Activated T-helper 1 cell treated with anti-CD3 and anti-CD28 coated beads, Interleukin-12 subunit alpha, Interleukin-12 subunit beta, Interleukin-2, Interleukin-4 antibody, amounts not matched to agents 30 ng/mL and 10 ng/mL and 1 ng/mL, durations not matched to agents 14 hours and 24 hours and 36 hours (primary cell): ENCODE data around the gene BSG. TPM values are rescaled to one million over a fixed set of nuclear protein-coding genes. Genes with fewer than 3 reads are reported as not detected.
"Not testable (repeated sequence)": the region's sequence is repeated elsewhere in the genome, so short reads cannot be mapped to it uniquely, and the experiment has no call there.

Experiments
- DNase-seq: peaks from one replicate; pipeline ENCODE4 v3.0.0; 2021; ENCODE audit warnings: low spot score
- H3K27ac Mint-ChIP-seq: one replicate; pipeline ENCODE4 v1.8.0; 2021; ENCODE audit warnings: mild to moderate bottlenecking, mixed read lengths
- H3K27me3 Mint-ChIP-seq: one replicate; pipeline ENCODE4 v1.8.0; 2022; ENCODE audit warnings: mild to moderate bottlenecking, moderate library complexity, mixed read lengths; ENCODE audit not compliant: insufficient read depth
- H3K36me3 Mint-ChIP-seq: one replicate; pipeline ENCODE4 v1.8.0; 2021; ENCODE audit warnings: low read depth, mixed read lengths
- H3K4me1 Mint-ChIP-seq: one replicate; pipeline ENCODE4 v1.8.0; 2021; ENCODE audit warnings: low read depth, mixed read lengths
- H3K4me3 Mint-ChIP-seq: one replicate; pipeline ENCODE4 v1.8.0; 2021; ENCODE audit warnings: mild to moderate bottlenecking, moderate library complexity, mixed read lengths
- H3K9me3 Mint-ChIP-seq: one replicate; pipeline ENCODE4 v1.8.0; 2021; ENCODE audit warnings: mixed read lengths
- intact Hi-C: fragments of 100-400 bp; cut with micrococcal nuclease; formaldehyde crosslinking; loops from one replicate; pipeline ENCODE4 v1.15.1; 2024
- total RNA-seq: library from RNA; stranded (reverse); gene quantifications from 2 replicates; pipeline ENCODE4 v1.2.3, GENCODE V29; 2022

The BSG gene
- total RNA-seq, 1 donor from 2014 or later = 308 TPM

GRCh38 chr19:601790-602189, 29.4 kb downstream of the BSG start:
- Mint-ChIP-seq H3K4me3 (no peak overlapping the region), H3K9me3 (no peaks in the 10 kb centered on the region), H3K27ac (no peak overlapping the region), H3K36me3 (no peaks in the 10 kb centered on the region), H3K27me3 (peaks cover 3% of the 10 kb centered on the region), H3K4me1 (no peaks in the 10 kb centered on the region)
- DNase-seq = no peak
- intact Hi-C loops = no loop called here

GRCh38 chr19:602391-603301, 30.2 kb downstream of the BSG start:
- no peaks in the 10 kb centered on the region for H3K9me3 Mint-ChIP-seq
- no peak for DNase-seq
- H3K36me3 Mint-ChIP-seq = no peaks in the 10 kb centered on the region
- intact Hi-C loops = no loop called here
- H3K4me1 Mint-ChIP-seq = no peaks in the 10 kb centered on the region
- H3K27me3 Mint-ChIP-seq = peaks cover 3% of the 10 kb centered on the region
- no peak overlapping the region for H3K27ac Mint-ChIP-seq
- no peak overlapping the region for H3K4me3 Mint-ChIP-seq

- H3K4me3 Mint-ChIP-seq, intact Hi-C loops: not testable (repeated sequence)
These were observed 30.9 kb downstream of the BSG start for GRCh38 chr19:603302-603639.

DNA sequence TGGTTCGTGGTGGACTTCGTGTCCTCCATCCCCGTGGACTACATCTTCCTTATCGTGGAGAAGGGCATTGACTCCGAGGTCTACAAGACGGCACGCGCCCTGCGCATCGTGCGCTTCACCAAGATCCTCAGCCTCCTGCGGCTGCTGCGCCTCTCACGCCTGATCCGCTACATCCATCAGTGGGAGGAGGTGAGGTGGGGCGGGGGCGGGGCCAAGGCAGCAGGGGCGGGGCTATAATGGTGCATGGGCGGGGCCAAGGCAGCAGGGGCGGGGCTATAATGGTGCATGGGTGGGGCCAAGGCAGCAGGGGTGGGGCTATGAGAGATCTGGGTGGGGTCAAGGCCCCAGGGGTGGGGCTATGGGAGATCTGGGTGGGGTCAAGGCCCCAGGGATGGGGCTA, 31.4 kb downstream of the BSG start:
- H3K9me3 Mint-ChIP-seq, H3K27me3 Mint-ChIP-seq, H3K4me1 Mint-ChIP-seq, H3K4me3 Mint-ChIP-seq, intact Hi-C loops, H3K27ac Mint-ChIP-seq, DNase-seq, H3K36me3 Mint-ChIP-seq: not testable (repeated sequence)

More at GRCh38 chr19:603302-603639, 30.9 kb downstream of the BSG start:
- DNase-seq, H3K36me3 Mint-ChIP-seq, H3K9me3 Mint-ChIP-seq, H3K27ac Mint-ChIP-seq, H3K27me3 Mint-ChIP-seq, H3K4me1 Mint-ChIP-seq: not testable (repeated sequence)

DNA sequence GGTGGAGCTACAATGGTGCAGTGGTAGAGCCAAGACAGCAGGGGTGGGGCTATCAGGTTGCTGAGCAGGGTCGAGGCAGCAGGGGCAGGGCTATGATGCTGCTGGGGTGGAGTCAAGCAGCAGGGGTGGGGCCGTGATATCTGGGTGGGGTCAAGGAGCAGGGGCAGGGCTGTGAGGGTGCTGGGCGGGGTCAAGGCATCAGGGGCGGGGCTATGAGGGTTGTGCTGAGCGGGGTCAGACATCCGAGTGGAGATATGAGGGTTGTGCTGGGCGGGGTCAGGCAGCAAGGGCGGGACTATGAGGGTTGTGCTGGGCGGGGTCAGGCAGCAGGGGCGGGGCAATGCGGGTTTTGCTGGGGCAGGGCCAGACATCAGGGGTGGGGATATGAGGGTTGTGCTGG, 32.0 kb downstream of the BSG start:
- Mint-ChIP-seq H3K27ac (no peak overlapping the region), H3K27me3 (peaks cover 3% of the 10 kb centered on the region), H3K36me3 (no peaks in the 10 kb centered on the region), H3K4me1 (no peaks in the 10 kb centered on the region), H3K4me3 (no peak overlapping the region), H3K9me3 (no peaks in the 10 kb centered on the region)
- intact Hi-C loops = no loop called here
- DNase-seq = peak; percentile 32

DNA sequence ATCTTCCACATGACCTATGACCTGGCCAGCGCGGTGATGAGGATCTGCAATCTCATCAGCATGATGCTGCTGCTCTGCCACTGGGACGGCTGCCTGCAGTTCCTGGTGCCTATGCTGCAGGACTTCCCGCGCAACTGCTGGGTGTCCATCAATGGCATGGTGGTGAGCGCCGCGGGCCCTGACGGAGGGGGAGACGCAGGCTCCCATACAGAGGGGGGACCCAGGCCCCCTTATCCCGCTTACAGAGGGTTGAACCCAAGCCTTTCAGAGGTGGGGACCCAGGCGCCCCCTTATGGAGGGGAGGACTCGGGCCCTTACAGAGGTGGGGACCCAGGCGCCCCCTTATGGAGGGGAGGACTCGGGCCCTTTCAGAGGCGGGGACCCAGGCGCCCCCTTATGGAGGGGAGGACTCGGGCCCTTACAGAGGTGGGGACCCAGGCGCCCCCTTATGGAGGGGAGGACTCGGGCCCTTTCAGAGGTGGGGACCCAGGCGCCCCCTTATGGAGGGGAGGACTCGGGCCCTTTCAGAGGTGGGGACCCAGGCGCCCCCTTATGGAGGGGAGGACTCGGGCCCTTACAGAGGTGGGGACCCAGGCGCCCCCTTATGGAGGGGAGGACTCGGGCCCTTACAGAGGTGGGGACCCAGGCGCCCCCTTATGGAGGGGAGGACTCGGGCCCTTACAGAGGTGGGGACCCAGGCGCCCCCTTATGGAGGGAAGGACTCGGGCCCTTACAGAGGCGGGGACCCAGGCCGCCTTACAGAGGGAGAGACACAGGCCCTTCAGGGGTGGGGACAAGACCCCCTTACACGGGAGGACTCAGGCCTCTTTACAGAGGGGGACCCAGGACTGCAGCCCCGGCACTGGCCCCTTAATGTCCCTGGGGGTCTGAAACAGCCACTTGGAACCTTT, 32.9 kb downstream of the BSG start:
- H3K36me3 Mint-ChIP-seq, intact Hi-C loops, DNase-seq, H3K4me3 Mint-ChIP-seq, H3K9me3 Mint-ChIP-seq, H3K4me1 Mint-ChIP-seq, H3K27ac Mint-ChIP-seq, H3K27me3 Mint-ChIP-seq: not testable (repeated sequence)

DNA sequence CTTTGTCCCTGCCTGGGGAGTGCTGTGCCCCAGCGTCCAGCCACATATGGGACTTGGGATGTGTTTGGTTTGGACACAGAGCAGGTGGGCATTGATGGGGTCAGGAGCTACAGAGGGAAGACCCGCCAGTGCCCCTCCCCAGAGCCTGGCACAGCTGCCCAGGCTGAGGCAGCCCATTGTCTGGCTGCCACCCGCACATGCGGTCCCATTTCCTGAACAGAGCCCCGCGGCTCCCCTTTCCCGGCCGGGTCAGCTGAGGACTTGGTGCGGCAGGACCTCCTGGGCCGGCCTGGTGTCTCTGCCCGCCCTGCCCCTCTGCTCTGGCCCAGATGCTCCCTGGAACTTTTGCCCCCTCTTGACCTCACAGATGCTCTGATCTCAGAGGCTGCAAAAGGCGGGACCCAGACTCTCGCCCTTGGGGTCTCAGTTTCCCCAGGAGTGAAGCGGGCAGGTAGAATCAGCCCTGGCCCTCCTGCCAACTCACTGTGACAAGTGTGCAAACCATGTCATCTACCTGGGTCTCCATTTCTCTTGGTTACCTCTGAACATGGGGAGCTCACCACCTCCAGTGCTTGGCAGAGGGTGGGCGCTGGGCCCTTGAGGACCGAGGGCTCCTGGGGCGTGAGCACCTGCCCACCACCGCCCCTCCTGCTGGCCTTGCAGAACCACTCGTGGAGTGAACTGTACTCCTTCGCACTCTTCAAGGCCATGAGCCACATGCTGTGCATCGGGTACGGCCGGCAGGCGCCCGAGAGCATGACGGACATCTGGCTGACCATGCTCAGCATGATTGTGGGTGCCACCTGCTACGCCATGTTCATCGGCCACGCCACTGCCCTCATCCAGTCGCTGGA, 35.1 kb downstream of the BSG start:
- H3K4me1 Mint-ChIP-seq = peaks cover 11% of the 10 kb centered on the region
- no peak overlapping the region for H3K27ac Mint-ChIP-seq
- DNase-seq = no peak
- H3K27me3 Mint-ChIP-seq = no peaks in the 10 kb centered on the region
- no peak overlapping the region for H3K4me3 Mint-ChIP-seq
- intact Hi-C loops = no loop called here
- H3K9me3 Mint-ChIP-seq = no peaks in the 10 kb centered on the region
- H3K36me3 Mint-ChIP-seq = peaks cover 2% of the 10 kb centered on the region

DNA sequence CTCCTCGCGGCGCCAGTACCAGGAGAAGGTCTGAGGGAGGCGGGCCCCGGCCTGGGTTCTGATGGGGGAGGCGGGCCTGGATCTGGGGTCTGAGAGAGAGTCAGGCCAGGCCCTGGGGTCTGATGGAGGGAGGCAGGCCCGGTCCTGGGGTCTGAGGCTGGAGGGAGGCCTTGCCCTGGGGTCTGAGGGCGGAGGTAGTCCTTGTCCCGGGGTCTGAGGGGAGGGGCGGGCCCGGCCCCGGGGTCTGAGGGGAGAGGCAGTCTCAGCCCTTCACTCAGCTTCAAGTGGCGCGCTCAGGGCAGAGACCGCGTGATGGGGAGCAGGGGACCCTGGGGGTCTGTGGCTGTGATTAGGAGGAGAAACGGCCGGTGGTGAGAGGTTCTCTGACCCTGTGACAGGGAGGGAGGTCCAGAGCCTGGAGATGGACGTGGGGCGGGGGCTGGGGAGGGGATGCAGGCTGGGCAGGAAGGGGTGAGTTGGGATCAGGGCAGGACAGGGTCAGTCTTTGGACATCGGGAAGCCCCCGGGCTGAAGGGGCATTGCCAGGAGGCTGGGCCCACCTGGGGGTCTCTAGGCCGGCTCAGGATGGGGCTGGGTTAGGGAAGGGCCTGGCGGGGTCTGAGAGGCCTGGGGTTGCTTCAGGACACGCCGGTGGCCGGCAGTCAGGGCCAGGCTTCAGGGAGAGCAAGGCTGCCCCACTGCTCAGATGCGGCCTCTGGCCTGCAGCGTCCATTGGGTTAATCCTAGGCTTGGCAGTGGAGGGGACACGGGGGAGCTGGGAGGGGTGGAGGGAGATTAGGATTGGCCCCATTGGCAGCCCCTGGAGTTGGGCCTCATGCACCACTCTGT, 36.0 kb downstream of the BSG start:
- H3K9me3 Mint-ChIP-seq = no peaks in the 10 kb centered on the region
- H3K4me3 Mint-ChIP-seq = no peak overlapping the region
- no peak overlapping the region for H3K27ac Mint-ChIP-seq
- no peak for DNase-seq
- intact Hi-C loops = no loop called here
- H3K4me1 Mint-ChIP-seq = peaks cover 11% of the 10 kb centered on the region
- H3K27me3 Mint-ChIP-seq = no peaks in the 10 kb centered on the region
- H3K36me3 Mint-ChIP-seq = peaks cover 2% of the 10 kb centered on the region

- H3K36me3 Mint-ChIP-seq = peaks cover 2% of the 10 kb centered on the region
- no peak for DNase-seq
- H3K4me1 Mint-ChIP-seq = peaks cover 11% of the 10 kb centered on the region
- intact Hi-C loops = no loop called here
- H3K27ac Mint-ChIP-seq = no peak overlapping the region
- H3K9me3 Mint-ChIP-seq = no peaks in the 10 kb centered on the region
- no peak overlapping the region for H3K4me3 Mint-ChIP-seq
- H3K27me3 Mint-ChIP-seq = no peaks in the 10 kb centered on the region
These were observed 36.6 kb downstream of the BSG start for GRCh38 chr19:609004-609346.

- Mint-ChIP-seq H3K27ac (peak overlapping the region; percentile 98), H3K36me3 (peaks cover 6% of the 10 kb centered on the region), H3K4me1 (peaks cover 11% of the 10 kb centered on the region), H3K27me3 (no peaks in the 10 kb centered on the region), H3K4me3 (peak overlapping the region; percentile 87), H3K9me3 (no peaks in the 10 kb centered on the region)
- DNase-seq = no peak
- intact Hi-C loops = loop anchor here (2.0 kb wide), 2 partner anchors 51 to 71 kb away; no protein-coding TSS in a partner anchor
These were observed 37.8 kb downstream of the BSG start for GRCh38 chr19:610071-610800.

- DNase-seq = peak; percentile 56
- H3K27me3 Mint-ChIP-seq = no peaks in the 10 kb centered on the region
- H3K4me3 Mint-ChIP-seq = peak overlapping the region; percentile 87
- intact Hi-C loops = loop anchor here (1.0 to 2.0 kb wide), 4 partner anchors 22 to 70 kb away; partner anchors contain the start of genes BSG and POLRMT
- H3K36me3 Mint-ChIP-seq = peaks cover 10% of the 10 kb centered on the region
- peak overlapping the region; percentile 98 for H3K27ac Mint-ChIP-seq
- peaks cover 14% of the 10 kb centered on the region for H3K4me1 Mint-ChIP-seq
- H3K9me3 Mint-ChIP-seq = no peaks in the 10 kb centered on the region
These were observed 38.5 kb downstream of the BSG start for GRCh38 chr19:610801-611480.
